Measurements from ENCODE around the gene GALNT16.
"Not testable (repeated sequence)": the region's sequence is repeated elsewhere in the genome, so short reads cannot be mapped to it uniquely, and the experiment has no call there.

The GALNT16 gene

GRCh38 chr14:69259527-69260189 lies at the start of gene GALNT16:
GALNT16 (plus strand) TSS chr14:69260158; CDS start chr14:69260291, 133 bp downstream.
- DNase-seq = no peak

GRCh38 chr14:69214393-69214792 lies 45.6 kb upstream of the GALNT16 start:
- DNase-seq = no peak

- not testable (repeated sequence) for DNase-seq
Observed at GRCh38 chr14:69217663-69218062, 42.3 kb upstream of the GALNT16 start.

- no peak for DNase-seq
Observed at GRCh38 chr14:69224946-69225345, 35.0 kb upstream of the GALNT16 start.

- DNase-seq = no peak
Observed at GRCh38 chr14:69226178-69226577, 33.8 kb upstream of the GALNT16 start.

GRCh38 chr14:69226736-69227135 lies 33.2 kb upstream of the GALNT16 start:
- DNase-seq = no peak

- no peak for DNase-seq
Observed at GRCh38 chr14:69231486-69231885, 28.5 kb upstream of the GALNT16 start.

- no peak for DNase-seq
Observed at GRCh38 chr14:69232388-69232787, 27.6 kb upstream of the GALNT16 start.

GRCh38 chr14:69234106-69234505 lies 25.9 kb upstream of the GALNT16 start:
- DNase-seq = no peak

GRCh38 chr14:69235708-69236107 lies 24.2 kb upstream of the GALNT16 start:
- no peak for DNase-seq

- DNase-seq = no peak
Observed at GRCh38 chr14:69237142-69237541, 22.8 kb upstream of the GALNT16 start.

- no peak for DNase-seq
Observed at GRCh38 chr14:69237584-69237983, 22.4 kb upstream of the GALNT16 start.

GRCh38 chr14:69238883-69239282 lies 21.1 kb upstream of the GALNT16 start:
- no peak for DNase-seq

GRCh38 chr14:69240527-69241173 lies 19.3 kb upstream of the GALNT16 start:
- no peak for DNase-seq

- DNase-seq = no peak
Observed at GRCh38 chr14:69241577-69241976, 18.4 kb upstream of the GALNT16 start.

GRCh38 chr14:69242311-69243224 lies 17.4 kb upstream of the GALNT16 start:
- peak; percentile 38 for DNase-seq

- no peak for DNase-seq
Observed at GRCh38 chr14:69244946-69245345, 15.0 kb upstream of the GALNT16 start.

- no peak for DNase-seq
Observed at GRCh38 chr14:69246331-69246730, 13.6 kb upstream of the GALNT16 start.

- peak; percentile 36 for DNase-seq
Observed at GRCh38 chr14:69247676-69248440, 12.1 kb upstream of the GALNT16 start.

GRCh38 chr14:69249603-69250002 lies 10.4 kb upstream of the GALNT16 start:
- no peak for DNase-seq

- DNase-seq = no peak
Observed at GRCh38 chr14:69252851-69253250, 7.1 kb upstream of the GALNT16 start.

- DNase-seq = no peak
Observed at GRCh38 chr14:69259168-69259526, 811 bp upstream of the GALNT16 start.

Measured in amniotic stem cell (primary cell).